Measurements from ENCODE around the gene PSIP1.

GRCh38 chr9:15501803-15502202, 9.0 kb downstream of the PSIP1 start:
- TF ChIP-seq CTCF (IDR thresholded peaks at IDR 0.05; ENCODE audit: low read depth, low read length, poor library complexity, severe bottlenecking) (no peak), EZH2phosphoT487 (IDR thresholded peaks at IDR 0.05; ENCODE audit: borderline replicate concordance, low read length) (no peak)
